Ascending aorta (tissue), 2 donors: ENCODE data around the gene XXYLT1. TPM values are rescaled to one million over a fixed set of nuclear protein-coding genes. Genes with fewer than 3 reads are reported as not detected.

Experiments used
- DNase-seq, 2 donors: peaks; one replicate each; pipeline ENCODE4 v3.0.0-alpha.2; 2019; ENCODE audit warnings: low spot score in 2 of 2
- H3K27ac ChIP-seq, 2 donors: fragments of 200-600 bp; sonication (generic); one replicate each; pipeline ENCODE4 v1.5.1; 2016 to 2017; ENCODE audit warnings: mild to moderate bottlenecking in 1 of 2
- H3K27me3 ChIP-seq: fragments of 200-600 bp; sonication (generic); one replicate; pipeline ENCODE4 v1.5.1; 2017
- H3K36me3 ChIP-seq, 2 donors: fragments of 200-600 bp; sonication (generic); one replicate each; pipeline ENCODE4 v1.5.1; 2016
- H3K4me1 ChIP-seq, 2 donors: fragments of 200-600 bp; sonication (generic); one replicate each; pipeline ENCODE4 v1.5.1; 2016 to 2017; ENCODE audit warnings: mild to moderate bottlenecking in 1 of 2
- H3K4me3 ChIP-seq, 2 donors: fragments of 200-600 bp; sonication (generic); one replicate each; pipeline ENCODE4 v1.5.1; 2016 to 2017; ENCODE audit warnings: mild to moderate bottlenecking in 1 of 2
- H3K9me3 ChIP-seq, 2 donors: fragments of 200-600 bp; sonication (generic); one replicate each; pipeline ENCODE4 v1.5.1; 2016
- intact Hi-C: fragments of 100-400 bp; cut with DNase I; formaldehyde crosslinking; loops from one replicate; pipeline ENCODE4 v1.15.1; 2023
- total RNA-seq: library from RNA; depleted of rRNA; stranded (reverse); fragments of >200 nt; gene quantifications from one replicate; pipeline ENCODE4 v1.1.0, GENCODE V29; 2016
- TF ChIP-seq, protein P1 (sequence below), 3 experiments: fragments of 200-600 bp in 2 of 3; fragments of 450-650 bp in 1 of 3; sonication (generic) in 2 of 3; IDR thresholded peaks; one replicate each; pipeline ENCODE4 v1.5.1; 2016 to 2019; ENCODE audit warnings: antibody characterized with exemption in 3 of 3, mild to moderate bottlenecking in 1 of 3, moderate library complexity in 1 of 3

Gene XXYLT1
- total RNA-seq, 1 donor from 2014 or later = 41.0 TPM

DNA sequence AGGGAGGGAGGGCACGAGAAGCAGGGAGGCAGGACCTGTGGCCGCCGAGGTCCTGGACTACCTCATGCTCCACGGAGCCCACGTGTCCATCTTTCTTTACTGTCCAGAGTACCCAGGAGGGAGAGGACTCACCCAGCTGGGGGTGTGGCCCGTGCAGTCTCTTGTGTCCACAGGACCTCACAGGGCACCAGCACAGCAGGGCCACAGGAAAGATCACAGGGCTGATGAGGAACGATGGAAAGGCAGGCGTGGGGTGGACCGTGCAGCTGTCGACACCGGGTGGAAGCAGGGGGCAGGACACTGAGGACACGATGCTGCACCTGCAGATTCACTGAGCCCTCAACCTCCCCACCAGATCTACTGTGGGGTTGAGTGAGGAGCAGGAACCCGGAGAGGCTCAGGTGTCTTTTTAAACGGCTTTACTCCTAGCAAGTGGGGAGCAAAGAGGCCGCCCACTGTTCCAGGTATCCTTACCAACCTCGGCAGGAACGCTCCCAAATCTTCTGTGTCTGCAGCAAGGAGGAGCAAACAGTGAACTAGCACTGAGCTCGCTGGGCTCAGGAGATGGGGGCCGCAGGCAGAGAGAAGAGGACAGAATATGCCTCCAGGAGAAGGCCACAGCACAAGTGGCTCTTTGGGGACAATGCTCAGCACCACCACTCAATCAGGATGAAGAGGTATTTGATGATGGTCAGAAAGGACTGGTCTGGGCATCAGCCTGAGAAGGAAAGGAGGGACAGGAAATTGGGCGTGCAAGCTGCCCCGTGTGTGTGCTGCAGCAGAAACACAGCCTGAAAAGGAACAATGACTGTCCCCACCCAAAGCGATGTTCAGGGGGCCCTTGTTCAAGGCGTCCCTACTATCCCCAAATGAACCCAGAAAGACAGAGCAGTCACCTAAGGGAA is 198.8 kb downstream of the XXYLT1 start:
- Histone ChIP-seq H3K27ac (no peak overlapping the region), H3K27me3 (no peaks in the 10 kb centered on the region), H3K4me1 (no peaks in the 10 kb centered on the region), H3K9me3 (no peaks in the 10 kb centered on the region), H3K36me3 (peaks cover 0 to 9% of the 10 kb centered on the region in 2 donors), H3K4me3 (no peak overlapping the region)
- TF ChIP-seq, protein P1, sequence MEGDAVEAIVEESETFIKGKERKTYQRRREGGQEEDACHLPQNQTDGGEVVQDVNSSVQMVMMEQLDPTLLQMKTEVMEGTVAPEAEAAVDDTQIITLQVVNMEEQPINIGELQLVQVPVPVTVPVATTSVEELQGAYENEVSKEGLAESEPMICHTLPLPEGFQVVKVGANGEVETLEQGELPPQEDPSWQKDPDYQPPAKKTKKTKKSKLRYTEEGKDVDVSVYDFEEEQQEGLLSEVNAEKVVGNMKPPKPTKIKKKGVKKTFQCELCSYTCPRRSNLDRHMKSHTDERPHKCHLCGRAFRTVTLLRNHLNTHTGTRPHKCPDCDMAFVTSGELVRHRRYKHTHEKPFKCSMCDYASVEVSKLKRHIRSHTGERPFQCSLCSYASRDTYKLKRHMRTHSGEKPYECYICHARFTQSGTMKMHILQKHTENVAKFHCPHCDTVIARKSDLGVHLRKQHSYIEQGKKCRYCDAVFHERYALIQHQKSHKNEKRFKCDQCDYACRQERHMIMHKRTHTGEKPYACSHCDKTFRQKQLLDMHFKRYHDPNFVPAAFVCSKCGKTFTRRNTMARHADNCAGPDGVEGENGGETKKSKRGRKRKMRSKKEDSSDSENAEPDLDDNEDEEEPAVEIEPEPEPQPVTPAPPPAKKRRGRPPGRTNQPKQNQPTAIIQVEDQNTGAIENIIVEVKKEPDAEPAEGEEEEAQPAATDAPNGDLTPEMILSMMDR (IDR thresholded peaks at IDR 0.05) = no peak
- DNase-seq = peak in 1 of 2 donors; percentile 56
- intact Hi-C loops = no loop called here

DNA sequence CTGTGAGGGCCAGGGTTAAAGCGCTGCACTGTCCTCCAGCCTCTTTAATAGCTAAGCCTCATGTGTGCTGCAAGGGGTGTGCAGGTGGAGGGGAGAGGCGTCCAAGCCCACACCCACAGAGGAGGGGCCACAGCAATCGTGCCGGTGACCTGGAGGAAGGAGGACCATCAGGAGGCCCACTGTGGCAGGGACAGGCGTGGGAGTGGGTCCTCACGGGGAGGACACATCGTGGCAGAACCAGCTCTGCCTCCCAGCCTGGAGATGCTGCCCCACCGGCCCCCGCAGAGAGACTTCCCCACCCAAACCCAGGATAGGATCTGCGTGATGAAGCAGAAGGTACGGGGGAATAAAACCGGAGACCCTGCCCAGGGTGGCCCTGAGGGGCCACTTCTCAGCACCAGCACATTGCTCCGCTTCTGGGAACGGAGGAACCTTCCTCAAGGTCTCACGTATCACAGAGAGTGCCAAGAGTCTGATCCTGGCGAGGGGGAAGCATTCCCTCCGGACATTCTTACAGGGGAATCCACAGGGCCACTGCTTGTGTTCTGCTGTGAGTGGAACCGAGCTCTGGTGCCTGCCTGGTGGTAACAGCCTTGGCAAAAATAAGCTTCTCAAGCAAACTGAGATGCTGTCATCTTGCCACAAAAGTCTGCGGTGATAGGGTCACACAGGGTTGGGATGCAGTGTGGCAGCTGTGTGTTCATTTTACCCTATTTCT is 199.8 kb downstream of the XXYLT1 start:
- DNase-seq = no peak
- TF ChIP-seq, protein P1 (IDR thresholded peaks at IDR 0.05) = no peak
- H3K36me3 ChIP-seq = peaks cover 0 to 9% of the 10 kb centered on the region in 2 donors
- H3K4me3 ChIP-seq = no peak overlapping the region
- H3K9me3 ChIP-seq = no peaks in the 10 kb centered on the region
- H3K4me1 ChIP-seq = no peaks in the 10 kb centered on the region
- intact Hi-C loops = no loop called here
- H3K27me3 ChIP-seq = no peaks in the 10 kb centered on the region
- no peak overlapping the region for H3K27ac ChIP-seq

DNA sequence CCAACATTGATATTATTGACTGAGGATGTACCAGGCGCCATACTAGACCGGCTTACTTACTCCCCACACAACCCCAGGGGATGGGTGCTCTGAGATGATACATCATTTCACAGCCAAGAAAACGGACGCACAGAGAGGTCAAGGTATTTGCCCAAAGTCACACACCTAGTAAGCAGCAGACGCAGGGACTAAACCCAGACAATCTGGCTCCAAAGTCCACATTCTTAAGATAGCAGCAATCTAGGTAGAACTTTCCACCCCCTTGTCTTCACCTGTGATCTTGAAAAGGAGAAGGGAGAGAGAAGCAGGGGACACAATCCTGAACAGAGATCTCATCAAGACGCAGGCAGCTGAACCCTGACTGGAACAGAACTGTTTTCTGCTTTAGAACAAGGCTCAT is 200.6 kb downstream of the XXYLT1 start:
- no peak overlapping the region for H3K4me3 ChIP-seq
- no peak for DNase-seq
- intact Hi-C loops = no loop called here
- no peaks in the 10 kb centered on the region for H3K27me3 ChIP-seq
- H3K9me3 ChIP-seq = no peaks in the 10 kb centered on the region
- peaks cover 0 to 9% of the 10 kb centered on the region in 2 donors for H3K36me3 ChIP-seq
- H3K4me1 ChIP-seq = no peaks in the 10 kb centered on the region
- H3K27ac ChIP-seq = no peak overlapping the region
- TF ChIP-seq, protein P1 (IDR thresholded peaks at IDR 0.05) = no peak

DNA sequence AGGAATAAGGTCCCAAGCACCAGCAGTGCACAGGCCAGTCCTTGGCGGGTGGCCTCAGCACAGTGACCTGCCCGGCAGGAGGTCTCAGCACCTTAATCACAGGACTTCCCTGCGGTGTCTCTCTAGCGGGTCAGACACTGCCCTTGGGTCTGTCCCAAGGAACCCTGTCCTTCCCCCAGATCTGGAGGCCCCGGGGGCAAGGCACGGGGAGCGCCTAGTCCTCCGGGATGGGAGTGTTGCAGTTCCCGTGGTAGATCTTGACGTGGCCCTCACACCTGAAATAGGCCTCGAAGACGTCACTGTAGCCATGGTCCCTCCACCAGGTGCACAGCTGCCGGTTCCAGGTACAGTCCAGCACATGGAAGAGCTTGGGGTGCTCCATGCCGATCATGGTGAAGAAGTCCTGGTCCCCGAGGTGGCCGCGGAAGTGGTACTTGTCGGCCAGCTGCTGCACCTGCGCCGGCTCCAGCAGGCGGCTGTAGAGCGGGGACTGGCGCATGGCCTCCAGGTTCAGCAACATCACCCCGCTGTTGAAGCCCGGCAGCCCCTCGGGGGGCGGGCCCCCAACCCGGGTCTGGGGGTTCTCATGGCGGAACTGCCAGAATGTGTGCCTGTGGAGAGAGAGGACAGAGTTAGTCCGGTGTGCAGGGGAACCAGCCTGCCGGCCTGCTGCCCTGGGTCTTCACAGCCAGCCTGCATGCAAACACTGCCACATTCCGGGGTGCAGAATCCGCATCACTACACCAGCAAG is 201.3 kb downstream of the XXYLT1 start:
- no peaks in the 10 kb centered on the region for H3K27me3 ChIP-seq
- H3K27ac ChIP-seq = no peak overlapping the region
- H3K36me3 ChIP-seq = peaks cover 0 to 9% of the 10 kb centered on the region in 2 donors
- TF ChIP-seq, protein P1 (IDR thresholded peaks at IDR 0.05) = no peak
- no peaks in the 10 kb centered on the region for H3K4me1 ChIP-seq
- no peak for DNase-seq
- intact Hi-C loops = no loop called here
- H3K9me3 ChIP-seq = no peaks in the 10 kb centered on the region
- no peak overlapping the region for H3K4me3 ChIP-seq
